Activated CD4-positive, alpha-beta T cell treated with anti-CD3 and anti-CD28 coated beads for 4 hours (primary cell): ENCODE data around the gene WNT1.
A peak's percentile ranks its signal among the peaks of the same experiment; 100 is the strongest.

Source experiments
- DNase-seq, 2 donors: peaks; one replicate each; pipeline ENCODE4 v3.0.0-alpha.2; 2020

WNT1 gene

GRCh38 chr12:48978291-48978740 is at the start of gene WNT1:
TSS of gene WNT1 (plus strand) at chr12:48978322. CDS start at chr12:48978651, 329 bp downstream.
- no peak for DNase-seq

GRCh38 chr12:48929551-48929950 is 48.6 kb upstream of the WNT1 start:
- DNase-seq, result no peak

GRCh38 chr12:48930475-48930874 is 47.6 kb upstream of the WNT1 start:
- no peak for DNase-seq

- DNase-seq, result peak in 1 of 2 donors; percentile 11
Observed at GRCh38 chr12:48932878-48933277, 45.2 kb upstream of the WNT1 start.

- no peak for DNase-seq
Observed at GRCh38 chr12:48933664-48934311, 44.3 kb upstream of the WNT1 start.

GRCh38 chr12:48934312-48934706 is 43.8 kb upstream of the WNT1 start:
- peak in 1 of 2 donors; percentile 18 for DNase-seq

GRCh38 chr12:48936379-48936979 is 41.6 kb upstream of the WNT1 start:
- DNase-seq, result peak; percentile 76 to 89

- DNase-seq, result no peak
Observed at GRCh38 chr12:48937170-48937569, 41.0 kb upstream of the WNT1 start.

GRCh38 chr12:48938805-48939204 is 39.3 kb upstream of the WNT1 start:
- no peak for DNase-seq

- no peak for DNase-seq
Observed at GRCh38 chr12:48940181-48940580, 37.9 kb upstream of the WNT1 start.

GRCh38 chr12:48943221-48943620 is 34.9 kb upstream of the WNT1 start:
- no peak for DNase-seq

GRCh38 chr12:48946205-48946604 is 31.9 kb upstream of the WNT1 start:
- no peak for DNase-seq

- DNase-seq, result no peak
Observed at GRCh38 chr12:48946943-48947342, 31.2 kb upstream of the WNT1 start.

GRCh38 chr12:48947727-48948126 is 30.4 kb upstream of the WNT1 start:
- no peak for DNase-seq

GRCh38 chr12:48952691-48953090 is 25.4 kb upstream of the WNT1 start:
- no peak for DNase-seq

- no peak for DNase-seq
Observed at GRCh38 chr12:48954061-48954460, 24.1 kb upstream of the WNT1 start.

GRCh38 chr12:48954841-48955501 is 23.2 kb upstream of the WNT1 start:
- DNase-seq, result no peak

GRCh38 chr12:48956279-48957140 is 21.6 kb upstream of the WNT1 start:
- DNase-seq, result peak in 1 of 2 donors; percentile 17

GRCh38 chr12:48957141-48958048 is 20.7 kb upstream of the WNT1 start, which contains the start of gene ARF3:
TSS of gene ARF3 (minus strand) at chr12:48957487. CDS start at chr12:48941095, 16,392 bp downstream.
- peak; percentile 92 to 93 for DNase-seq

GRCh38 chr12:48958049-48958388 is 20.1 kb upstream of the WNT1 start:
- DNase-seq, result no peak

GRCh38 chr12:48960834-48961233 is 17.3 kb upstream of the WNT1 start:
- DNase-seq, result no peak

GRCh38 chr12:48961331-48961730 is 16.8 kb upstream of the WNT1 start:
- DNase-seq, result no peak
